ENCODE data around the gene USH1G. TPM values are rescaled to one million over a fixed set of nuclear protein-coding genes. Genes with fewer than 3 reads are reported as not detected.
"Not testable (repeated sequence)": the region's sequence is repeated elsewhere in the genome, so short reads cannot be mapped to it uniquely, and the experiment has no call there.

The USH1G gene
- total and polyA plus RNA-seq, 2 experiments from 2014 or later: 0.65 to 1.6 TPM

GRCh38 chr17:74971069-74971841 lies 48.2 kb upstream of the USH1G start:
- peaks cover 21% of the 10 kb centered on the region for H3K79me2 ChIP-seq
- H3K4me1 ChIP-seq (ENCODE audit: insufficient read depth): peaks cover 25% of the 10 kb centered on the region
- no peaks in the 10 kb centered on the region for H3K9me3 ChIP-seq (ENCODE audit: low read depth)
- H3K4me3 ChIP-seq: peak overlapping the region; percentile 16
- no peak for TF ChIP-seq EZH2 (IDR thresholded peaks at IDR 0.05; ENCODE audit: borderline replicate concordance)
- TF ChIP-seq CTCF (IDR thresholded peaks at IDR 0.05; ENCODE audit: poor library complexity): no peak
- TF ChIP-seq EZH2phosphoT487 (IDR thresholded peaks at IDR 0.05; ENCODE audit: low read depth, severe bottlenecking, unreplicated experiment): no peak
- peak overlapping the region; percentile 99 for H3K4me2 ChIP-seq
- peak overlapping the region; percentile 92 for H3K27ac ChIP-seq
- peaks cover 11% of the 10 kb centered on the region for H3K27me3 ChIP-seq
- no peaks in the 10 kb centered on the region for H3K9me2 ChIP-seq (replicated peaks; ENCODE audit: insufficient read depth)
- no peaks in the 10 kb centered on the region for H4K20me1 ChIP-seq (ENCODE audit: insufficient read depth, poor library complexity, severe bottlenecking)
- H3K36me3 ChIP-seq (replicated peaks; ENCODE audit: insufficient read depth, low read depth): no peaks in the 10 kb centered on the region
- WGBS (ENCODE audit: low lambda C conversion rate, missing lambda C conversion rate): 61% methylated on average over 8 of the region's 8 CpGs
- H2AFZ ChIP-seq: no peak overlapping the region
- DNase-seq (ENCODE audit: low spot score): no peak

DNA sequence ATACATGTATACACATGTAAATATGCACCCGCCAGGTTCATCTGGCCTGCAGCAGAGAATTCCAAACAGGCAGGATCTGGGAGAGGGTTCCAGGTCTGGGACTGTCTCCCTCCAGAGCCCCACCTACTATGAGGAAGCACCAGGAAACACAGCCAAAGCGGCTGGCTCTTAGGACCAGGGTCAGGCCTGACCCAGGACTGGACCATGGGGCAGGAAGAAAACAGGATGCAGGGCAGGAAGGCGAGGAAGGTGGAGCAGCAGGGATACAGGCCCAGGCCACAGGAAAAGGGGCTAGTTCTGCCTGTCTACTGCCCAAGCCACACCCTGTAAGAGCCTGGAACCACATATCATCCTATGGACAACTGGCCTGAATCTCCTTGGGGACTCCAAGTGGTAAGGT lies 47.3 kb upstream of the USH1G start:
- Histone ChIP-seq H4K20me1 (ENCODE audit: insufficient read depth, poor library complexity, severe bottlenecking) (no peaks in the 10 kb centered on the region), H3K9me3 (ENCODE audit: low read depth) (no peaks in the 10 kb centered on the region), H3K27ac (no peak overlapping the region), H3K79me2 (peaks cover 21% of the 10 kb centered on the region), H3K9me2 (replicated peaks; ENCODE audit: insufficient read depth) (no peaks in the 10 kb centered on the region), H2AFZ (no peak overlapping the region), H3K27me3 (peaks cover 11% of the 10 kb centered on the region), H3K4me3 (no peak overlapping the region), H3K4me1 (ENCODE audit: insufficient read depth) (peaks cover 25% of the 10 kb centered on the region), H3K36me3 (replicated peaks; ENCODE audit: insufficient read depth, low read depth) (no peaks in the 10 kb centered on the region), H3K4me2 (peak overlapping the region; percentile 99)
- DNase-seq (ENCODE audit: low spot score): no peak
- 85% methylated on average over 3 of the region's 3 CpGs for WGBS (ENCODE audit: low lambda C conversion rate, missing lambda C conversion rate)
- TF ChIP-seq CTCF (IDR thresholded peaks at IDR 0.05; ENCODE audit: poor library complexity) (no peak), EZH2 (IDR thresholded peaks at IDR 0.05; ENCODE audit: borderline replicate concordance) (no peak)

DNA sequence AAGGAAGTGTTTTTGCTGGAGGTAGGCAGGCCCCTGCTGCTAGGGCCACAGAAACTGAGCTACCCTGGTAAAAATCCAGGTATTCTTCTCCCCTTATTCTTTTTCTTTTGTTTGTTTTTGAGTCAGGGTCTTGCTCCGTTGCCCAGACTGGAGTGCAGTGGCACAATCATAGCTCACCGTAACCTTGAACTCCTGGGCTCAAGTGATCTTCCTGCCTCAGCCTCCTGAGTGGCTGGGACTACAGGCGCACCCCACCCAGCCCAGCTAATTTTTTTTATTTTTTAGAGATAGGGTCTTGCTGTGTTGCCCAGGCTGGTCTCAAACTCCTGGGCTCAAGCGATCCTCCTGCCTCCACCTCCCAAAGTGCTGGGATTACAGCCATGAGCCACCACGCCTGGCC lies 46.4 kb upstream of the USH1G start:
- not testable (repeated sequence) for H3K27me3 ChIP-seq; H3K27ac ChIP-seq; H3K4me2 ChIP-seq; H3K36me3 ChIP-seq (replicated peaks; ENCODE audit: insufficient read depth, low read depth); H3K9me3 ChIP-seq (ENCODE audit: low read depth); H3K9me2 ChIP-seq (replicated peaks; ENCODE audit: insufficient read depth); H4K20me1 ChIP-seq (ENCODE audit: insufficient read depth, poor library complexity, severe bottlenecking); H2AFZ ChIP-seq; H3K4me3 ChIP-seq; DNase-seq (ENCODE audit: low spot score)
- peaks cover 21% of the 10 kb centered on the region for H3K79me2 ChIP-seq
- H3K4me1 ChIP-seq (ENCODE audit: insufficient read depth): peaks cover 25% of the 10 kb centered on the region
- WGBS (ENCODE audit: low lambda C conversion rate, missing lambda C conversion rate): 98% methylated on average over 5 of the region's 5 CpGs

DNA sequence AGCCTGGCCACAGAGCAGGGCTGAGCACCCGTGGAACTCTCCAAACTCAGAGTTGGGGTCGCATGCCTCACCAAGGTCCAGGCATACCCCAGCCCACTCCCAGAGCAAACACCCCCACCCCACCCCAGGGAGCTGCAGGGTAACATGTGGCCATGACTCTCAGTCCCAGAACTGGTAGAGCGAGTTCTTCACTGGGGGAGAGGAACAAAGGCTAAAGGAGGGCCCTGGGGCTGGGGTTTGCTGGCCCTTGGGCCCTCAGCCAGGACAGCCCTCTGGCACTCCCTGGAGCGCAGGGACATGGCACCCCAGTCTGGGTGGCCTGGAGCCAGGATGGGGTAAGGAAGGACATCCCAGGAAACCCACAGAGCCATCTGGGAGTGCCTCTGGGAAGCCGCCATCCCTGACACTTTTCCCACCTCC lies 45.3 kb upstream of the USH1G start:
- WGBS (ENCODE audit: low lambda C conversion rate, missing lambda C conversion rate): 67% methylated on average over 5 of the region's 5 CpGs
- H3K9me3 ChIP-seq (ENCODE audit: low read depth): no peaks in the 10 kb centered on the region

More for the DNA sequence above, 45.3 kb upstream of the USH1G start:
- peaks cover 5% of the 10 kb centered on the region for H3K27me3 ChIP-seq
- peaks cover 25% of the 10 kb centered on the region for H3K4me1 ChIP-seq (ENCODE audit: insufficient read depth)
- no peak for DNase-seq (ENCODE audit: low spot score)
- no peak overlapping the region for H3K4me3 ChIP-seq
- H3K4me2 ChIP-seq: peak overlapping the region; percentile 25
- no peak for TF ChIP-seq EZH2phosphoT487 (IDR thresholded peaks at IDR 0.05; ENCODE audit: low read depth, severe bottlenecking, unreplicated experiment)
- H3K36me3 ChIP-seq (replicated peaks; ENCODE audit: insufficient read depth, low read depth): no peaks in the 10 kb centered on the region
- H3K27ac ChIP-seq: no peak overlapping the region
- H4K20me1 ChIP-seq (ENCODE audit: insufficient read depth, poor library complexity, severe bottlenecking): no peaks in the 10 kb centered on the region
- no peak overlapping the region for H2AFZ ChIP-seq
- H3K9me2 ChIP-seq (replicated peaks; ENCODE audit: insufficient read depth): no peaks in the 10 kb centered on the region
- peaks cover 21% of the 10 kb centered on the region for H3K79me2 ChIP-seq

Data from hepatocyte (in vitro differentiated cells).